Progenitor cell of endocrine pancreas (in vitro differentiated cells): ENCODE data around the gene BAAT. TPM values are rescaled to one million over a fixed set of nuclear protein-coding genes. Genes with fewer than 3 reads are reported as not detected.

Experiments used
- DNase-seq: peaks from one replicate; pipeline ENCODE4 v3.0.0; 2021; ENCODE audit warnings: low spot score; ENCODE audit not compliant: unreplicated experiment
- H3K27ac Mint-ChIP-seq: 2 replicates; pipeline ENCODE4 v1.8.0; 2021; ENCODE audit warnings: mild to moderate bottlenecking, moderate library complexity, mixed read lengths
- H3K27me3 Mint-ChIP-seq: 2 replicates; pipeline ENCODE4 v1.8.0; 2021; ENCODE audit warnings: mixed read lengths
- H3K36me3 Mint-ChIP-seq: 2 replicates; pipeline ENCODE4 v1.8.0; 2022; ENCODE audit warnings: mixed read lengths; ENCODE audit not compliant: insufficient read depth
- H3K4me1 Mint-ChIP-seq: 2 replicates; pipeline ENCODE4 v1.8.0; 2021; ENCODE audit warnings: low read depth, mixed read lengths
- H3K4me3 Mint-ChIP-seq: 2 replicates; pipeline ENCODE4 v1.8.0; 2021; ENCODE audit warnings: low read depth, mild to moderate bottlenecking, moderate library complexity, mixed read lengths
- H3K9me3 Mint-ChIP-seq: 2 replicates; pipeline ENCODE4 v1.8.0; 2021; ENCODE audit warnings: low read depth, mixed read lengths
- CTCF ChIP-seq: fragments of 200-600 bp; sonication (generic); IDR thresholded peaks from one replicate; pipeline ENCODE4 v1.5.0; 2021; ENCODE audit warnings: antibody characterized with exemption, mild to moderate bottlenecking; ENCODE audit not compliant: unreplicated experiment
- total RNA-seq: library from RNA; stranded (reverse); gene quantifications from 2 replicates; pipeline ENCODE4 v1.2.1, GENCODE V29; 2021

Gene BAAT
- total RNA-seq, 1 donor from 2014 or later, result not detected

- Mint-ChIP-seq H3K9me3 (no peaks in the 10 kb centered on the region), H3K27me3 (no peaks in the 10 kb centered on the region), H3K27ac (no peak overlapping the region), H3K4me1 (peaks cover 2% of the 10 kb centered on the region), H3K4me3 (no peak overlapping the region), H3K36me3 (no peaks in the 10 kb centered on the region)
- no peak for DNase-seq
- TF ChIP-seq CTCF, result no peak
These were observed 43.3 kb upstream of the BAAT start for GRCh38 chr9:101427957-101428655.

GRCh38 chr9:101427358-101427757, 42.6 kb upstream of the BAAT start:
- Mint-ChIP-seq H3K9me3 (no peaks in the 10 kb centered on the region), H3K27me3 (no peaks in the 10 kb centered on the region), H3K4me1 (no peaks in the 10 kb centered on the region), H3K4me3 (no peak overlapping the region), H3K27ac (no peak overlapping the region), H3K36me3 (no peaks in the 10 kb centered on the region)
- no peak for TF ChIP-seq CTCF
- DNase-seq, result no peak

GRCh38 chr9:101421653-101422065, 36.9 kb upstream of the BAAT start:
- Mint-ChIP-seq H3K9me3 (no peaks in the 10 kb centered on the region), H3K27ac (no peak overlapping the region), H3K4me3 (no peak overlapping the region), H3K27me3 (no peaks in the 10 kb centered on the region), H3K36me3 (no peaks in the 10 kb centered on the region), H3K4me1 (peaks cover 5% of the 10 kb centered on the region)
- no peak for DNase-seq
- TF ChIP-seq CTCF, result no peak

GRCh38 chr9:101419863-101420262, 35.1 kb upstream of the BAAT start:
- TF ChIP-seq CTCF, result no peak
- Mint-ChIP-seq H3K36me3 (peaks cover 6% of the 10 kb centered on the region), H3K4me1 (peaks cover 5% of the 10 kb centered on the region), H3K9me3 (peaks cover 6% of the 10 kb centered on the region), H3K27ac (no peak overlapping the region), H3K4me3 (no peak overlapping the region), H3K27me3 (no peaks in the 10 kb centered on the region)
- no peak for DNase-seq

GRCh38 chr9:101418518-101419430, 34.0 kb upstream of the BAAT start:
- Mint-ChIP-seq H3K4me3 (no peak overlapping the region), H3K9me3 (peaks cover 13% of the 10 kb centered on the region), H3K4me1 (peaks cover 5% of the 10 kb centered on the region), H3K27ac (no peak overlapping the region), H3K27me3 (no peaks in the 10 kb centered on the region), H3K36me3 (peaks cover 10% of the 10 kb centered on the region)
- DNase-seq, result no peak
- TF ChIP-seq CTCF, result no peak
